DOHH2 (cell line): Measurements from ENCODE around the gene ADAMTSL1.

Source experiments
- H3F3A ChIP-seq: fragments of 200-600 bp; sonication (generic), shearing (Covaris generic); 2 replicates; pipeline ENCODE4 v1.6.0; 2016; ENCODE audit warnings: antibody characterized with exemption, mild to moderate bottlenecking; ENCODE audit not compliant: control insufficient read depth, insufficient read depth
- H3K27ac ChIP-seq: fragments of 200-600 bp; sonication (generic); 2 replicates; pipeline ENCODE4 v1.5.1; 2014; ENCODE audit warnings: low read depth, mild to moderate bottlenecking, low read length, moderate library complexity
- H3K27me3 ChIP-seq: fragments of 200-600 bp; sonication (generic); 2 replicates; pipeline ENCODE4 v1.6.1; 2014; ENCODE audit warnings: mild to moderate bottlenecking, low read length, mixed read lengths; ENCODE audit not compliant: control insufficient read depth
- H3K36me3 ChIP-seq: fragments of 200-600 bp; sonication (generic); 2 replicates; pipeline ENCODE4 v1.6.1; 2014; ENCODE audit warnings: mild to moderate bottlenecking, low read length, moderate library complexity, mixed read lengths; ENCODE audit not compliant: control insufficient read depth
- H3K4me1 ChIP-seq: fragments of 200-600 bp; sonication (generic); 2 replicates; pipeline ENCODE4 v1.6.1; 2014; ENCODE audit warnings: mild to moderate bottlenecking, low read length, mixed read lengths; ENCODE audit not compliant: control insufficient read depth
- H3K4me2 ChIP-seq: fragments of 200-600 bp; sonication (generic); 2 replicates; pipeline ENCODE4 v1.6.0; 2014; ENCODE audit warnings: mild to moderate bottlenecking, low read length, moderate library complexity
- H3K4me3 ChIP-seq: fragments of 200-600 bp; sonication (generic); 2 replicates; pipeline ENCODE4 v1.5.1; 2014; ENCODE audit warnings: mild to moderate bottlenecking, low read length, mixed read lengths
- H3K79me2 ChIP-seq: fragments of 200-600 bp; sonication (generic); 2 replicates; pipeline ENCODE4 v1.6.1; 2014; ENCODE audit warnings: mild to moderate bottlenecking, low read length, mixed read lengths; ENCODE audit not compliant: control insufficient read depth
- H3K9me2 ChIP-seq: fragments of 200-600 bp; sonication (generic); replicated peaks from 2 replicates; pipeline ENCODE4 v1.6.1; 2014; ENCODE audit warnings: mild to moderate bottlenecking, low read length, mixed read lengths; ENCODE audit not compliant: control insufficient read depth
- H3K9me3 ChIP-seq: fragments of 200-600 bp; sonication (generic); 2 replicates; pipeline ENCODE4 v1.6.1; 2014; ENCODE audit warnings: antibody characterized with exemption, low read length, mixed read lengths; ENCODE audit not compliant: control insufficient read depth, insufficient read depth
- H4K20me1 ChIP-seq: fragments of 200-600 bp; sonication (generic); 2 replicates; pipeline ENCODE4 v1.6.0; 2014; ENCODE audit warnings: low read depth, mild to moderate bottlenecking, antibody characterized with exemption, low read length, moderate library complexity; ENCODE audit not compliant: control insufficient read depth, insufficient read depth
- CTCF ChIP-seq: fragments of 200-600 bp; sonication (generic); IDR thresholded peaks from one replicate; pipeline ENCODE4 v1.5.1; 2014; ENCODE audit warnings: antibody characterized with exemption, mild to moderate bottlenecking, low read depth, low read length; ENCODE audit not compliant: poor library complexity, severe bottlenecking
- EZH2phosphoT487 ChIP-seq: fragments of 200-600 bp; sonication (generic); IDR thresholded peaks from 2 replicates; pipeline ENCODE4 v1.6.1; 2017; ENCODE audit warnings: borderline replicate concordance, mild to moderate bottlenecking, antibody characterized with exemption, low read length, moderate library complexity, mixed read lengths

The ADAMTSL1 gene

DNA sequence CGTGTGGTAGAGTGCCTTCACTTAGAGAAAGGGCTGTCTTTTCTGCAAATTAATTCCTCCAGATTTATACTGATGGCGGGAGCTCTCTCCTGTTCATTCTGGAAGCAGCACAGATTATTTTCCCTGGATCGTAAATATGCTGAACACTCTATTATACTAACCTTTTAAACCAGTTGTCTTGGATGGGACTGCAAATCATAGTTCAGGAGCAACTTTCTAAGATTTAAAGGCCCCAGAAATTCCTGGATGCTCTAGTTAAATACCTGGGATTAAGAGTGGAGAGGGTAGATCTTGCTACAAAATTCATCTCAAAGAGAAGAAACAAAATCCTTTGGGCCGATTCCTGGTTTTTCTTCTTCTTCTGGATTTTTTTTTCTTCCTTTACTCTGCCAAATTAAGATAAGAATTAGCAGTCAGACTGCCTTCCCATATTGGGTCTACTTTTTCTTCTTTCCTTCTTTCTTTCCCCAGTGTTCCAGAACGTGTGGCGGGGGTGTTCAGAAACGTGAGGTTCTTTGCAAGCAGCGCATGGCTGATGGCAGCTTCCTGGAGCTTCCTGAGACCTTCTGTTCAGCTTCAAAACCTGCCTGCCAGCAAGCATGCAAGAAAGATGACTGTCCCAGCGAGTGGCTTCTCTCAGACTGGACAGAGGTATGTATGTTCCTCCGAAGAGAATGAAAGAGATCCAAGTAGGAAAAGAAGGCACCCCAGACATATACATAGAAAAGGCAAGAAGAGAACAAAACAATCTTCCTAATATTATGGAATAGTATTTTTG, 296.4 kb downstream of the ADAMTSL1 start:
- TF ChIP-seq CTCF, result no peak
- TF ChIP-seq EZH2phosphoT487, result no peak
- no peaks in the 10 kb centered on the region for H3K9me3 ChIP-seq
- H3K36me3 ChIP-seq, result no peaks in the 10 kb centered on the region
- H3K4me1 ChIP-seq, result no peaks in the 10 kb centered on the region
- no peak overlapping the region for H3K4me3 ChIP-seq
- 0 out of 2 replicates have a peak, but pooled peaks cover 6% of the 10 kb centered on the region for H3K27me3 ChIP-seq
- H3K9me2 ChIP-seq, result no peaks in the 10 kb centered on the region
- H3F3A ChIP-seq, result no peaks in the 10 kb centered on the region
- no peaks in the 10 kb centered on the region for H3K79me2 ChIP-seq
- no peak overlapping the region for H3K4me2 ChIP-seq
- no peak overlapping the region for H3K27ac ChIP-seq
- no peaks in the 10 kb centered on the region for H4K20me1 ChIP-seq

- Histone ChIP-seq H3F3A (no peaks in the 10 kb centered on the region), H3K79me2 (no peaks in the 10 kb centered on the region), H3K9me3 (no peaks in the 10 kb centered on the region), H3K27ac (no peak overlapping the region), H3K4me2 (no peak overlapping the region), H3K36me3 (no peaks in the 10 kb centered on the region), H4K20me1 (no peaks in the 10 kb centered on the region), H3K4me3 (no peak overlapping the region), H3K9me2 (no peaks in the 10 kb centered on the region), H3K27me3 (0 out of 2 replicates have a peak, but pooled peaks cover 6% of the 10 kb centered on the region), H3K4me1 (no peaks in the 10 kb centered on the region)
- TF ChIP-seq CTCF (no peak), EZH2phosphoT487 (no peak)
These were observed 297.1 kb downstream of the ADAMTSL1 start for GRCh38 chr9:18771011-18771410.

DNA sequence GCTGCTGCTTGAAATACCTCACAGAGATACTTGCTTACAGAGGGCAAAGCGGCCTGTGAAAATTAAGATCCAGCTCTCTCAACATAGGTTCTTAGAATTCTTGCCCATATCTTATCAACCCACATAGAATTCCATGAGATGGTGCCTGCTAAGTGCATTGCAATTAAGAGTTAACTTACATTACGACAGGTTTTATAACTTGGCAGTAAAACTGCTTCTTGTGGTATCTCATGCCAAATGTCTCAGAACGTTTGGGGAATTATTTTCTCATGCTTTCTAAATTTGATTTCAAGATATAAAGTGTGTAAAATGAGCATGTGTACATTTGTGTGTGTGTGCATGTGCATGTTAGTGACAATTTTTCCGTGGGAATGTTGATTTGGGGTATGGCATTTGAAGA, 297.8 kb downstream of the ADAMTSL1 start:
- Histone ChIP-seq H3K9me3 (no peaks in the 10 kb centered on the region), H3K36me3 (no peaks in the 10 kb centered on the region), H3K4me2 (no peak overlapping the region), H3K27me3 (0 out of 2 replicates have a peak, but pooled peaks cover 6% of the 10 kb centered on the region), H3K4me1 (no peaks in the 10 kb centered on the region), H3K27ac (no peak overlapping the region), H3K4me3 (no peak overlapping the region), H3F3A (no peaks in the 10 kb centered on the region), H3K79me2 (no peaks in the 10 kb centered on the region), H4K20me1 (no peaks in the 10 kb centered on the region), H3K9me2 (no peaks in the 10 kb centered on the region)
- TF ChIP-seq EZH2phosphoT487, result no peak
- TF ChIP-seq CTCF, result no peak
